Breast epithelium (tissue), 3 donors: ENCODE measurements around the gene TRIM24.

Experiments
- POLR2A ChIP-seq: fragments of 450-650 bp; IDR thresholded peaks from one replicate; pipeline ENCODE4 v1.6.1; 2016; ENCODE audit warnings: antibody characterized with exemption, mild to moderate bottlenecking, moderate library complexity
- POLR2AphosphoS5 ChIP-seq, 3 donors: sonication (generic); formaldehyde crosslinking; IDR thresholded peaks; one replicate each; pipeline ENCODE4 v1.6.1; 2017; ENCODE audit warnings: antibody characterized with exemption in 3 of 3
- TF ChIP-seq, protein P1 (sequence below), 3 donors: fragments of 450-650 bp; IDR thresholded peaks; one replicate each; pipeline ENCODE4 v1.5.1; 2016 to 2017; ENCODE audit warnings: antibody characterized with exemption in 3 of 3, mild to moderate bottlenecking in 3 of 3, moderate library complexity in 3 of 3

DNA sequence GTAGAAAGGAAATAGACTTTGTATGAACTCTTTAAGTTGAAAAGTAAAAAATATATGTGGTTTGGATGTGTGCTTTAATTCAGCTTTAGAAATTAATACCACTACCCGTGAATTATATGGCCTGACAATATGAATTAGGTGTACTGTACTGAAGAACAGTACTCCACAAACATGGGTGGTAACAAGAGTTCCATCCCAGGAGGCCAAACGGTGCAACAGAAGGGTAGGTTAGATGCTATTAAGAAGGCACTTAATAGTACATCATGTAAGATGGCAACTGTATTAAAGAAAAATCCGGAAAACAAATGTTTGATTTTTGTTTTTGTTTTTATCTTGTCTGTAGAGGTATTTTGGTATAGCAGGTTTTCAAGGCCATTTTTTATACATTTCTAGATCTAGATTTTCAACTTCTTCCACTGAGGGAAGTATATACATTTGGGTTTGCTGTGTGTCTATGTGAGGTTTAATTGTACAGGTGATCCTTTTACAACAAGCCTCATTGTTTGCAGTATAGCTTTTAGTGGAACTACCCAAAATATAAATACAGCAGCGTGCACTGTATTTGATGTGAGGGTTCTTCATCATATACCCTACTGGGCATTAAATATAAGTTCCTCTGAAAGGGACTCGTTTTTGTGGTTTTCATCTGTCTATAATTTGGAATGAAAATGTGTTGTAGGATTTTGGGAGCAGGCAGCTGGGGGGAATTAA is 125.4 kb downstream of the TRIM24 start:
- TF ChIP-seq, protein P1, sequence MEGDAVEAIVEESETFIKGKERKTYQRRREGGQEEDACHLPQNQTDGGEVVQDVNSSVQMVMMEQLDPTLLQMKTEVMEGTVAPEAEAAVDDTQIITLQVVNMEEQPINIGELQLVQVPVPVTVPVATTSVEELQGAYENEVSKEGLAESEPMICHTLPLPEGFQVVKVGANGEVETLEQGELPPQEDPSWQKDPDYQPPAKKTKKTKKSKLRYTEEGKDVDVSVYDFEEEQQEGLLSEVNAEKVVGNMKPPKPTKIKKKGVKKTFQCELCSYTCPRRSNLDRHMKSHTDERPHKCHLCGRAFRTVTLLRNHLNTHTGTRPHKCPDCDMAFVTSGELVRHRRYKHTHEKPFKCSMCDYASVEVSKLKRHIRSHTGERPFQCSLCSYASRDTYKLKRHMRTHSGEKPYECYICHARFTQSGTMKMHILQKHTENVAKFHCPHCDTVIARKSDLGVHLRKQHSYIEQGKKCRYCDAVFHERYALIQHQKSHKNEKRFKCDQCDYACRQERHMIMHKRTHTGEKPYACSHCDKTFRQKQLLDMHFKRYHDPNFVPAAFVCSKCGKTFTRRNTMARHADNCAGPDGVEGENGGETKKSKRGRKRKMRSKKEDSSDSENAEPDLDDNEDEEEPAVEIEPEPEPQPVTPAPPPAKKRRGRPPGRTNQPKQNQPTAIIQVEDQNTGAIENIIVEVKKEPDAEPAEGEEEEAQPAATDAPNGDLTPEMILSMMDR (IDR thresholded peaks at IDR 0.05) = no peak
- no peak for TF ChIP-seq POLR2A
- no peak for TF ChIP-seq POLR2AphosphoS5 (IDR thresholded peaks at IDR 0.05)
